ENCODE results near the gene CDKL4. TPM values are rescaled to one million over a fixed set of nuclear protein-coding genes. Genes with fewer than 3 reads are reported as not detected.
"Not testable (repeated sequence)": the region's sequence is repeated elsewhere in the genome, so short reads cannot be mapped to it uniquely, and the experiment has no call there.

The CDKL4 gene
- total RNA-seq, 3 donors from 2014 or later: 0.33 to 2.6 TPM; not detected in 1

GRCh38 chr2:39139511-39140237 lies 104.1 kb downstream of the CDKL4 start:
- no peaks in the 10 kb centered on the region for H3K36me3 ChIP-seq
- no peaks in the 10 kb centered on the region for H3K27me3 ChIP-seq
- TF ChIP-seq POLR2A (IDR thresholded peaks at IDR 0.05): no peak
- intact Hi-C loops (cut with DNase I; ENCODE audit: low total_unique reads): no loop called here
- H3K9me3 ChIP-seq: no peaks in the 10 kb centered on the region
- no peak overlapping the region for H3K27ac ChIP-seq
- no peak for DNase-seq (ENCODE audit: low spot score in 2 of 2)
- no peak overlapping the region for H3K4me3 ChIP-seq
- no peaks in the 10 kb centered on the region for H3K4me1 ChIP-seq

GRCh38 chr2:39138837-39139211 lies 104.9 kb downstream of the CDKL4 start:
- no peak overlapping the region for H3K27ac ChIP-seq
- no peaks in the 10 kb centered on the region for H3K9me3 ChIP-seq
- H3K4me1 ChIP-seq: no peaks in the 10 kb centered on the region
- no peaks in the 10 kb centered on the region for H3K27me3 ChIP-seq
- no peak for DNase-seq (ENCODE audit: low spot score in 2 of 2)
- no peaks in the 10 kb centered on the region for H3K36me3 ChIP-seq
- intact Hi-C loops (cut with DNase I; ENCODE audit: low total_unique reads): no loop called here
- no peak for TF ChIP-seq CTCF (IDR thresholded peaks at IDR 0.05)
- TF ChIP-seq POLR2A (IDR thresholded peaks at IDR 0.05): no peak
- H3K4me3 ChIP-seq: no peak overlapping the region

- H3K4me3 ChIP-seq; H3K27ac ChIP-seq; H3K4me1 ChIP-seq; H3K27me3 ChIP-seq; intact Hi-C loops (cut with DNase I; ENCODE audit: low total_unique reads); H3K9me3 ChIP-seq; H3K36me3 ChIP-seq; DNase-seq (ENCODE audit: low spot score in 2 of 2): not testable (repeated sequence)
Observed at GRCh38 chr2:39138187-39138836, 105.5 kb downstream of the CDKL4 start.

GRCh38 chr2:39136799-39137198 lies 107.0 kb downstream of the CDKL4 start:
- intact Hi-C loops (cut with DNase I; ENCODE audit: low total_unique reads): no loop called here
- no peaks in the 10 kb centered on the region for H3K36me3 ChIP-seq
- H3K27ac ChIP-seq: no peak overlapping the region
- no peak overlapping the region for H3K4me3 ChIP-seq
- no peaks in the 10 kb centered on the region for H3K27me3 ChIP-seq
- no peak for TF ChIP-seq POLR2AphosphoS5 (IDR thresholded peaks at IDR 0.05)
- TF ChIP-seq POLR2A (IDR thresholded peaks at IDR 0.05): no peak
- no peak for TF ChIP-seq CTCF (IDR thresholded peaks at IDR 0.05)
- H3K9me3 ChIP-seq: no peaks in the 10 kb centered on the region
- no peaks in the 10 kb centered on the region for H3K4me1 ChIP-seq
- DNase-seq (ENCODE audit: low spot score in 2 of 2): no peak

GRCh38 chr2:39135690-39136259 lies 108.0 kb downstream of the CDKL4 start:
- no peak overlapping the region for H3K4me3 ChIP-seq
- TF ChIP-seq POLR2A (IDR thresholded peaks at IDR 0.05) (no peak), CTCF (IDR thresholded peaks at IDR 0.05) (no peak), POLR2AphosphoS5 (IDR thresholded peaks at IDR 0.05) (no peak)
- no peaks in the 10 kb centered on the region for H3K36me3 ChIP-seq
- no peak overlapping the region for H3K27ac ChIP-seq
- intact Hi-C loops (cut with DNase I; ENCODE audit: low total_unique reads): no loop called here
- H3K4me1 ChIP-seq: no peaks in the 10 kb centered on the region
- no peak for DNase-seq (ENCODE audit: low spot score in 2 of 2)
- no peaks in the 10 kb centered on the region for H3K9me3 ChIP-seq
- no peaks in the 10 kb centered on the region for H3K27me3 ChIP-seq

- Histone ChIP-seq H3K27ac (no peak overlapping the region), H3K4me1 (no peaks in the 10 kb centered on the region), H3K9me3 (no peaks in the 10 kb centered on the region), H3K27me3 (no peaks in the 10 kb centered on the region), H3K36me3 (no peaks in the 10 kb centered on the region), H3K4me3 (no peak overlapping the region)
- no peak for TF ChIP-seq POLR2A (IDR thresholded peaks at IDR 0.05)
- no peak for TF ChIP-seq POLR2AphosphoS5 (IDR thresholded peaks at IDR 0.05)
- no peak for TF ChIP-seq CTCF (IDR thresholded peaks at IDR 0.05)
- DNase-seq (ENCODE audit: low spot score in 2 of 2): no peak
- intact Hi-C loops (cut with DNase I; ENCODE audit: low total_unique reads): no loop called here
Observed at GRCh38 chr2:39133215-39133851, 110.4 kb downstream of the CDKL4 start.
